GM12874 (cell line): ENCODE data around the gene RAP1GAP.

Source experiments
- TF ChIP-seq, protein P1 (sequence below): IDR thresholded peaks from 2 replicates; pipeline ENCODE4 v1.5.1; 2011; ENCODE audit warnings: low read depth, mild to moderate bottlenecking, control low read depth, low read length, moderate library complexity; ENCODE audit not compliant: insufficient read depth

Gene RAP1GAP

DNA sequence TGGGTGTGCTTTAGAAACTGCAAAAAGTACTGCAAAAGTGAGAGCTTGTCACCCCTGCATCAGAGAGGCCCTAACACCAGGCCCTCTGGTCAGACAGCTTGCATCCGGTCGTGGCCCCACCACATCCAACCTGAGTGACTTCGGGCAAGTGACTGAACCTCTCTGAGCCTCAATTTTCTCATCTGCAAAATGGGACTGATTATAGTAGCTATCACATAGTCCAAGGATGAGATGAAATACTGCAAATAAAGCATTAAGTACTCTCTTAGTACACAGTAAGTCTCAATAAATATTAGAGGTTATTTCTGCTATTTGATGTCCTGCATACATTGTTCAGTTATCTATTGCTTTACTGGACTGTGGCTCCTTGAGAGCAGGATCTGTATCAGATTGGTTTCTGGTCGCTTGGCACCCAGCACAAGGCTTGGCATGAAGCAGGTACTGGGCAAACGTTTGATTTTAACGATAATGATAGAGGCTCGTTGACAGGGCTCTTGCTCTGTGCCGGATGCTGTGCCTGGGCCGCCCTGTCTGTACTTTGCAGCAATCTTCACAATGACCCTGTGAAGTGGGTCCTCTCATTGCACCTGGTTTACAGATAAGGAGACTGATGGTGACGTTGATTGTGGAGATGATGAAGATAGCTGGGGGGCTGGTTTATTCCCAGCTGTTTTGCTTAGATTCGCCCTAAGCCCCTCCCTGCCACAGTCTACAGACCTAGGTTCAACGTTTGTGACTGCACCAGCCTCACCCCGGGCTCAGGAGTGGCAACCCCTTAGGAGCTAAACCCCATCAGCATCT is 43.6 kb downstream of the RAP1GAP start:
- TF ChIP-seq, protein P1, sequence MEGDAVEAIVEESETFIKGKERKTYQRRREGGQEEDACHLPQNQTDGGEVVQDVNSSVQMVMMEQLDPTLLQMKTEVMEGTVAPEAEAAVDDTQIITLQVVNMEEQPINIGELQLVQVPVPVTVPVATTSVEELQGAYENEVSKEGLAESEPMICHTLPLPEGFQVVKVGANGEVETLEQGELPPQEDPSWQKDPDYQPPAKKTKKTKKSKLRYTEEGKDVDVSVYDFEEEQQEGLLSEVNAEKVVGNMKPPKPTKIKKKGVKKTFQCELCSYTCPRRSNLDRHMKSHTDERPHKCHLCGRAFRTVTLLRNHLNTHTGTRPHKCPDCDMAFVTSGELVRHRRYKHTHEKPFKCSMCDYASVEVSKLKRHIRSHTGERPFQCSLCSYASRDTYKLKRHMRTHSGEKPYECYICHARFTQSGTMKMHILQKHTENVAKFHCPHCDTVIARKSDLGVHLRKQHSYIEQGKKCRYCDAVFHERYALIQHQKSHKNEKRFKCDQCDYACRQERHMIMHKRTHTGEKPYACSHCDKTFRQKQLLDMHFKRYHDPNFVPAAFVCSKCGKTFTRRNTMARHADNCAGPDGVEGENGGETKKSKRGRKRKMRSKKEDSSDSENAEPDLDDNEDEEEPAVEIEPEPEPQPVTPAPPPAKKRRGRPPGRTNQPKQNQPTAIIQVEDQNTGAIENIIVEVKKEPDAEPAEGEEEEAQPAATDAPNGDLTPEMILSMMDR: no peak

DNA sequence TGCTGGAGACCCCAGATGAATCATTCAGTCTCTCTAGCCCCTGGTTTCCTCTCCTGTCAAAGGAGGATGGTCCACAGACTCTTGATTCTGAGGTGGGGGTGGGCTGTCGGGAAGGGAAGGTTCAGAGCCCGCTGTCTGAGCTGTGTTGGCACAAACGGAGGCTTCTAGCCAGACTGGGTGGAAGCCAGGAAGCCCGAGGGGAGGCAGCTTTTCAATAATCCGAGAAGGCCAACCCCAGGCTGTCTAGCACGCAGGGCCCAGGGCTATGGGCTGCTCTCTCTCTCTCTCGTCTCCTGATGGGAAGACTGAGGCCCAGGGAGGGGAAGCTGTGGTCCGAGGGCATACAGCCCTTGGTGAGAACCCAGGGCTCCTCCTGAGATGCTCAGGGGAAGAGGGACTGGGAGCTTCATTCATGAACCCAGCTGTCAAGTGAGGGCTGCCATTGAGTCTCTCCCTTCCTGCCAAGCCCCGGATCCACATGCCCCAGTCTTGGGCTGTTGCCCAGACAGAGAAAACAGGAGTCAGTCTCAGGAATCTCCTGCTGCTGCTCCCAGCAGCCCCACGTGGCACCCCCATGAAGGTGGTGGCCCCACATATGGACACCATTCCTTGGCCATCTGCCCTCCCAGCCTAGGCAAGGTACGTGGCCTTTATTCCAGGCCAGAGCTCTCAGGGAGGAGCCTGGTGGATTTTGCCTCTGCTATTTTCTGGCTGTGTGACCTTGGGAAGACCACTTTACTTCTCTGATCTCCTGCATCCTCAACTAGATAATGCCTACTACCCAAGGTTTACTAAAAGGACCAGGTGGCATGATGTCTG is 44.4 kb downstream of the RAP1GAP start:
- TF ChIP-seq, protein P1: no peak

DNA sequence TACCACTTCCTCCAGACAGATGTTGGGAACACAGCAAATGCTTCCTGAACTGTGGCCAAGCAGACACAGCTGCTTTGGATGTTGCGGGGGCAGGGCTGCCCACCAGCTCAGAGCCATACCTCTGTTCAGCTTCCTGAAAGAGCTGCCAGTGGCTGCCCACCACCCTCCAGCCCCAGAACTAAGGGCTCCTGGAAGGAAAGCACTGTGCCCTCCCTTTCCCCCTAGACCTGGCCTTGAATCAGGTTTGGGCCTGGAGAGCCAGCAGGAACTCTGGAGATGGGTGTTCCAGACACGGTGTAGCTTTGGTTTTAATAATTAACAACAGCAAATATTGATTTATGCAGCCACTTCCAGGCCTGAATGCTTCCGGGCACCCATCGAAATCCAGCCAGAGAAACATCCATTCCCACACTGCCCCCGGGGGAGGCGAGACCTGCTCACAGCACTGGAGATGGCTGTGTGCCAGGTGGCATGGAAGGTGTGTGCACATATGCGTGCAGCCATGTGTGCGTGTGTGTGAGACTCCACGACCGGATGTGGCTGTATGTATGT is 45.7 kb downstream of the RAP1GAP start:
- TF ChIP-seq, protein P1: no peak

DNA sequence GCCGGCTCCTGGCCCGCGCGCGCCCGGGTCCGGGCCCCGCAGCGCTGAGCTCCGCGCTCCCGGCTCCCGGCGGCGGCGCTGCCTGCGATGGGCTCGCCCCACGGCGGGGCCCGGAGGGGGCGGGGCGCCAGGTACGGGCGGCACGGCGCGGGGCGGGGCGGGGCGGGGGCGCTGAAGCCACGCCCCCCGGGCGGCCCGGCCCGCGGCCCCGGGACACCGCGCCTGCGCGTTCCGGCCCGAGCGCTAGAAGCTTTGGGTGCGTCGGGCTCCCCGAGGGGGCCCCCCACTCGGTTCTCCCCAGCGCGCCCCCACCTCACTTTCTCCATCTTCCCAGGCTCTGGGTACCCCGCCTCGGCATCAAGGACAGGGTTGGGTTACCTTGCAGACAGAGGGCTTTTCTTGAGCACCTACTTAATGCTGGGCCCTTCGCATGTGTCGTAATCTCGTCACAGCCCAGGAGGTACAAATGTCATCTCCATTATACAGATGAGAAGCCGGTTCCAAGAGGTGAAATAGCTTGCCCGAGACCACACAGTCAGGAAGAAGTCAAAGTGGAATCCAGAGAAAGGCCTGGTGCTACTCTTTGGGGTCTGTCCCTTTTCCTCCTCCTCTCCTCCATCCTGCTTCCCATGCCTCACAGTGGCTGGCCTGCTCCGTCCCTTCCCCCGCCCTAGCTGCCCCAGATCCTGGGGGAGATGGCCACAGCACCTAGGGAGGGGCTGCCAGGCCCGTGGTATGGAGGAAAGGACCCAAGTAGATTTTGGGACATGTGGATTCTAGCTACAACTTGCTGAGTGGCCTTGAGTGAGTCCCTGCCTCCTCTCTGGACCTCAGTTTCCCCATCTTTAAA is 46.5 kb downstream of the RAP1GAP start:
- TF ChIP-seq, protein P1: no peak

GRCh38 chr1:21621761-21622436 is 47.3 kb downstream of the RAP1GAP start:
- TF ChIP-seq, protein P1: no peak

GRCh38 chr1:21621051-21621450 is 48.1 kb downstream of the RAP1GAP start:
- TF ChIP-seq, protein P1: no peak
